ENCODE measurements around the gene OSGEPL1.
A peak's percentile ranks its signal among the peaks of the same experiment; 100 is the strongest.
"Not testable (repeated sequence)": the region's sequence is repeated elsewhere in the genome, so short reads cannot be mapped to it uniquely, and the experiment has no call there.

Gene OSGEPL1

DNA sequence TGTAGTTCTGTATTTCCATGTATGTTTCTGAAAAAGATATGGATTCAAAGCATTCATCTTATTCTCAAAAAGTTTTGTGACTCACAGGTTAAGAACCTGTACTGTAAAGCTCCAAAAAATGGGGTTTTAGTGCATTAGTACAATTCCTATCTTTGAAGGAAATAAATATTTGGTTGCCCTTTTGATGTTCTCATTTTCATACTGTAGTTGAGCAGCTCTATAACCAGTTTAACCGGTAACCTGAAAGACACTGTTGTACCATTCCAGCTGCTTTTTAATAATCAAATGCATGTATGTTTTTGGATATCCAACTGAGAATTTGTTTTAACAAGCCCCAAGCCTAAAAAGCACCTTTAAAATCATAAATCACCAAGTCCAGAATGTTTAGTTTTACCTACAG lies 9.6 kb upstream of the OSGEPL1 start:
- TF ChIP-seq, protein P1, sequence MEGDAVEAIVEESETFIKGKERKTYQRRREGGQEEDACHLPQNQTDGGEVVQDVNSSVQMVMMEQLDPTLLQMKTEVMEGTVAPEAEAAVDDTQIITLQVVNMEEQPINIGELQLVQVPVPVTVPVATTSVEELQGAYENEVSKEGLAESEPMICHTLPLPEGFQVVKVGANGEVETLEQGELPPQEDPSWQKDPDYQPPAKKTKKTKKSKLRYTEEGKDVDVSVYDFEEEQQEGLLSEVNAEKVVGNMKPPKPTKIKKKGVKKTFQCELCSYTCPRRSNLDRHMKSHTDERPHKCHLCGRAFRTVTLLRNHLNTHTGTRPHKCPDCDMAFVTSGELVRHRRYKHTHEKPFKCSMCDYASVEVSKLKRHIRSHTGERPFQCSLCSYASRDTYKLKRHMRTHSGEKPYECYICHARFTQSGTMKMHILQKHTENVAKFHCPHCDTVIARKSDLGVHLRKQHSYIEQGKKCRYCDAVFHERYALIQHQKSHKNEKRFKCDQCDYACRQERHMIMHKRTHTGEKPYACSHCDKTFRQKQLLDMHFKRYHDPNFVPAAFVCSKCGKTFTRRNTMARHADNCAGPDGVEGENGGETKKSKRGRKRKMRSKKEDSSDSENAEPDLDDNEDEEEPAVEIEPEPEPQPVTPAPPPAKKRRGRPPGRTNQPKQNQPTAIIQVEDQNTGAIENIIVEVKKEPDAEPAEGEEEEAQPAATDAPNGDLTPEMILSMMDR (IDR thresholded peaks at IDR 0.05; ENCODE audit: borderline replicate concordance, insufficient read depth, low read depth, low read length) = no peak
- H3K4me3 ChIP-seq (ENCODE audit: low read depth, low read length) = no peak overlapping the region

DNA sequence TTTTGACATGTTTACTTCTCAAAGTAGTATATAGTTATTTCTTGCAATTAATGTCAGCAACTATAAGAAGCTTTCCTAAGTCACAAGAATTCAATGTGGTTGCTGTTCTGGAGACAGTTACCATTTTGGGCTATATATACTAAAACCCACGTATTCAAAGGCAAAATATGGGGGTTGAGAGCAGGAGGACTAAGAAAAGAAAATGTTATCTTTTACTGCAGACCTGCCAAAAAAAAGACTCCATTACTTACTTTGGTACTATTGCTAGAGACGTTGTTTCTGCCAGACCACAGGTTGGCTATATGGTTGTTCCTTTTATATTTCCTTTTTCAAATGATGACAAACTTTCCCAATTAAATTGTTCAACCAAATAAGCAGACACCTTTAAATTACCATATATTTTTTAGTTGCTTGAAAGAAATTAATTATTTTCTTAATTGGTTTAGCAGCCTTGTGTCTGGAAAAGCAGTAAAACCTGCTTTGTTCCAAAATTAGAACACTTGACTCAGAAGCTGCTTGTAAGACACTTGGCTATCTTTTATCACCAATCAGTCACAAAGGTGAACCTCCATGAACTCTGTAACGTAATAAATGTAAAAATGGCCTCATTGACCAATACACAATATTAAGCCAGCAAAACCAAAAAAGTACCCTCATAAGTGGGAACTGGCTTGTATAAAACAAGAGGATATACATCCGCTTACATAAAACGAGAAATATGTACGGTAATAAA lies 8.2 kb upstream of the OSGEPL1 start:
- TF ChIP-seq, protein P1 (IDR thresholded peaks at IDR 0.05; ENCODE audit: borderline replicate concordance, insufficient read depth, low read depth, low read length) = no peak

DNA sequence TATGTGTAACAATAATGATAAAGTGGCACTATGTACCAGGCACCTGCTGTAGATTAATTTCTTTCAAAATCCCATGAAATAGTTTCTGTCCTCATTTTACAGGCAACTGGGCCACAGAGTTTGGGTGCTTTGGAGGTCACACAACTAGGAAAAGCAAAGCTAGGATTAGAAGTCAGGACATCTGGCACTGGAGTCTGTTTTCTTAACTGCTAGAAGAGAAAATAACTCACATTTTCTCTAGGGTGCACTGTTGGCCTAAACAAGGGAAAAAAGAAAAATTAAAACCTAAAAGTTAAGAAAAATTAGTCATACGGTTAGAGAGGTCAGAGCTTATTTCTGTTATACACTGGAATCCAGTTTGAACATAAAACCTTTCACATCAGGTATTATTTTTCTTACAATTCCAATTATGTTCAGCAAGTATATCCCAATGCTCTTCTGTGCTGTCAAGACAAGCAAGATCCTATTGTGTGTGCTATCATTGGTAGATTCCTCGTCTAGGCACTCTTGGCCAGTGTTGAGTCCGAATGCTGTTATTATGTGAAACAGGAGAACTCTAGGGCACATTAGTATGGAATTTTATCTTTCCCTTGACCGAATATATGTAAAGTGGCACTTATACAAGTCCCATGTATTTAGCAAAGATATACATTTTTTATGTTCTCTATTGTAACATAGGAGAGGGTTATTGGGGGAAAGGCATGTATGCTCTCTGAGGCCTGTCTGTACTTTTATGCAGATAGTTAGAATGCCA lies 1.5 kb upstream of the OSGEPL1 start:
- no peak overlapping the region for H3K4me3 ChIP-seq (ENCODE audit: low read depth, low read length)
- TF ChIP-seq, protein P1 (IDR thresholded peaks at IDR 0.05; ENCODE audit: borderline replicate concordance, insufficient read depth, low read depth, low read length) = no peak

More for the DNA sequence above, 8.2 kb upstream of the OSGEPL1 start:
- no peak overlapping the region for H3K4me3 ChIP-seq (ENCODE audit: low read depth, low read length)

DNA sequence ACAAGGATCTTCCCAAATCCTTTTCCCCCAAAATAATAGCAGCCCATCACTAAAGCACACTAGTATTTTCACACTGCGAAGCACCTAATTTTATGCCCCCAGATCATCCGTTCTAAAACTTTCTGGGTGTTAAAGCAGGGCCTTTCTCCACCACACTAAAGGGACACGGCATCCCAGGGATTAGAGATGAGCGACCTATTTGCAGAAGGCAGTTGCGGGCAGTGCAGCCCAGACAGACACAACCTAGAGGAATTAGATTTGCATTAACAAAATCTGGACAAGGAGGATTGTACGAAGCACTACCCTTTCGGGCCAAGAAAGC lies 402 bp downstream of the OSGEPL1 start:
- TF ChIP-seq, protein P1 (IDR thresholded peaks at IDR 0.05; ENCODE audit: borderline replicate concordance, insufficient read depth, low read depth, low read length) = no peak

DNA sequence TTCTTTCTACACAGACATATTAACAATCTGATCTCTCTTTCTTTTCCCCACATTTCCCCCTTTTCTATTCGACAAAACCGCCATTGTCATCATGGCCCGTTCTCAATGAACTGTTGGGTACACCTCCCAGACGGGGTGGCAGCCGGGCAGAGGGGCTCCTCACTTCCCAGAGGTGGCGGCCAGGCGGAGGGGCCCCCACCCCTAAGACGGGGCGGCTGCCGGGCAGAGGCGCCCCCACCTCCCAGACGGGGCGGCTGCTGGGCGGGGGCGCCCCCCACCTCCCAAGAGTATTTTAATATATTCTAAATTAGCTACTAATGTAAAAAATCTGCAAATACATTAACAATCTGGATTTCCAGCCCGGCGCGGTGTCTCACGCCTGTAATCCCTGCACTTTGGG lies 2.4 kb downstream of the OSGEPL1 start:
- H3K4me3 ChIP-seq (ENCODE audit: low read depth, low read length) = not testable (repeated sequence)

More for the DNA sequence above, 402 bp downstream of the OSGEPL1 start:
- H3K4me3 ChIP-seq (ENCODE audit: low read depth, low read length) = peak overlapping the region; percentile 61

DNA sequence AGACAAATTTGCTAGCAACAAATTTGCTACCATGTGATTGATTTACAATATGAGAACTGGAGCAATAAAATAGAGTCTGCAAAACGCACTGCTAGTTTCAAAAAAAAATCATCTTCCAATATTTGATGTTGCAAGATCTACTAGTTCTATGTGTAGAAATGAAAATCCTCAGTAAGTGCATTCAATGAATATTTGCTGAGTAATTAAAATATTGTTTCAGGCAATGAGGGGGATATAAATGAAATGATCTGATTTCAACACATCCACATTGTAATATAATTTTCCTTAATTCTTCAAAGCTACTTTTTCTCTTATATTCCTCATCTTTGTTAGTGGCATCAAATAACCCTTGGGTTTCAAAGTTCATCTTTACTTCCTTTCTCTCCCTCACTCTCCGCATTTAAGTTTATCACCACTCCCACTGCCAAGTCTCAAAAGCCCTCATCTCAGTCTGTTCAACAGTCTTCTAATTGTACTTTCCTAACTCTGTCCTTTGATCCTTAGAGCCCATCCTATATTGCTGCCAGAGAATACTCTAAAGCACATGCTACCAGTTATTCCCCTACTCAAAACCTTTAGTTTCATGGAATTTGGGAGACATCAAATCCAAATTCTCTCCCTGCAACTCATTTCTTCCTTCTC lies 6.2 kb downstream of the OSGEPL1 start:
- no peak overlapping the region for H3K4me3 ChIP-seq (ENCODE audit: low read depth, low read length)
- TF ChIP-seq, protein P1 (IDR thresholded peaks at IDR 0.05; ENCODE audit: borderline replicate concordance, insufficient read depth, low read depth, low read length) = no peak

DNA sequence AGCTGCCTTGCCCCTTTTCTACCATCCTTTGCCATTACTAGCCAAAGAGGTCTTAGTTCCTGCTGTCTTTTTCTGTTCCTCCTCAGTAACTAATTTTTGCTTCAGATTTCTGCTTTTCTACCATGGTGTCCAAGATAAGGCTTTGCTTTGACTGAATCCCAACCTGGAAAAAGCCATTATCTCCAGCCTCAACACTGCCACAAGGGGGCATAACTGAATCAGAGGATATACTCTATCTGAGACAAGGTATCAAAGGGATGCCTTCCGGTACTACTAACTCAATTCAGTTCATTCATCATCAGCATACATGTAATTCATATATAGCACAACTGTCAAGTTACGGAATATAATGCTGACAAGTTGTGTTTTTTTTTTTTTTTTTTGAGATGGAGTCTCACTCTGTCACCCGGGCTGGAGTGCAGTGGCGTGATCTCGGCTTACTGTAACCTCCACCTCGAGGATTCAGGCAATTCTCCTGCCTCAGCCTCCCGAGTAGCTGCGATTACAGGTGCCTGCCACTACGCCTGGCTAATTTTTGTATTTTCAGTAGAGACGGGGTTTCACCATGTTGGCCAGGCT lies 11.4 kb downstream of the OSGEPL1 start:
- TF ChIP-seq, protein P1 (IDR thresholded peaks at IDR 0.05; ENCODE audit: borderline replicate concordance, insufficient read depth, low read depth, low read length) = peak; percentile 56; the same call in 1 of the 2 replicates
- H3K4me3 ChIP-seq (ENCODE audit: low read depth, low read length) = no peak overlapping the region
